Lower leg skin (tissue), 4 donors: ENCODE data around the gene AKAP9. TPM values are rescaled to one million over a fixed set of nuclear protein-coding genes. Genes with fewer than 3 reads are reported as not detected.

Source experiments
- DNase-seq, 2 donors: peaks; one replicate each; pipeline ENCODE4 v3.0.0-alpha.2; 2019; ENCODE audit warnings: low spot score in 2 of 2
- H3K4me3 ChIP-seq: fragments of 200-600 bp; sonication (generic); 2 replicates; pipeline ENCODE4 v1.5.1; 2017; ENCODE audit warnings: mild to moderate bottlenecking, low read depth; ENCODE audit not compliant: poor library complexity, severe bottlenecking
- CTCF ChIP-seq, 3 donors: fragments of 450-650 bp; IDR thresholded peaks; one replicate each; pipeline ENCODE4 v1.5.1; 2016; ENCODE audit warnings: antibody characterized with exemption in 3 of 3, mild to moderate bottlenecking in 3 of 3, moderate library complexity in 2 of 3
- POLR2A ChIP-seq, 2 donors: fragments of 450-650 bp; IDR thresholded peaks; one replicate each; pipeline ENCODE4 v1.6.1; 2016 to 2017; ENCODE audit warnings: antibody characterized with exemption in 2 of 2, mild to moderate bottlenecking in 1 of 2, moderate library complexity in 1 of 2
- WGBS, 2 donors: methylation state at CpG; one replicate each; pipeline ENCODE4 v1.1.5; 2018; 5-methylcytosine and 5-hydroxymethylcytosine counted together
- intact Hi-C: fragments of 100-400 bp; cut with DNase I; formaldehyde crosslinking; loops from one replicate; pipeline ENCODE4 v1.15.0; 2023; ENCODE audit warnings: low total_unique reads
- total RNA-seq, 4 donors: library from RNA; depleted of rRNA; stranded (reverse); fragments of >200 nt; gene quantifications; one replicate each; pipeline ENCODE4 v1.1.0, GENCODE V29; 2016

AKAP9 gene
- total RNA-seq, 4 donors from 2014 or later, result 52.9 to 74.8 (median 64.4) TPM

DNA sequence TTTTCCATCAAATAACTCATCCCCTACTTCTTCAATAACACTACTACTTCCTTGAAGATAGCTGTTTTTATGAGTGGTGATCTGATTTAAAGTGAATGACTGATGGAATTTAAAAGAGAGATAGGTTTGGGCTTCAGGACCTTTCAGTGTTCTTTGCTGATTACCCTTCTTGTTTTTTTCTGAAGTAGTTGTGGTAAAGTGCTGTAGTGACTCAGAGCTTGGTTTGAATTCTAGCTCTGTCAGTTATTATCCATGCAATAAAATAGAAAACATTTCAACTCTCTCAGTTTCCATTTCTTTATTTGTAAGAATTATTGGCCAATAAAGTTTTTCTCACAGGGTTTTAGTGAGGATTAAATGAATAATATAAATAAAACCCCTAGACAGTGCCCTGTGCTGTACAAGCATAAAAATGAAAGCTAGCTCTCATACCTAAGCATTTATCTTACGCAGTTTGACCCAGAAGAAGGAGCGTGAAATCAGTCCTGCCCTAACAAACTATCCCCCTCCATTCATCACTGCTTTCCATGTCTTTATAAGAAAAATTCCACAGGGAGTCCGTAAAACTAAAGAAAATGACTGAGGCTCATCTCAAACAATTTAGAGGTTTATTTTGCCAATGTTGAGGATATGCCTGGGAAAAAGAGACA, 25.1 kb upstream of the AKAP9 start:
- intact Hi-C loops, result no loop called here
- WGBS, 2 donors, result 85 to 95% methylated on average over 3 of the region's 3 CpGs
- no peak overlapping the region for H3K4me3 ChIP-seq
- DNase-seq, result no peak
- TF ChIP-seq CTCF (IDR thresholded peaks at IDR 0.05) (no peak), POLR2A (IDR thresholded peaks at IDR 0.05) (no peak)

DNA sequence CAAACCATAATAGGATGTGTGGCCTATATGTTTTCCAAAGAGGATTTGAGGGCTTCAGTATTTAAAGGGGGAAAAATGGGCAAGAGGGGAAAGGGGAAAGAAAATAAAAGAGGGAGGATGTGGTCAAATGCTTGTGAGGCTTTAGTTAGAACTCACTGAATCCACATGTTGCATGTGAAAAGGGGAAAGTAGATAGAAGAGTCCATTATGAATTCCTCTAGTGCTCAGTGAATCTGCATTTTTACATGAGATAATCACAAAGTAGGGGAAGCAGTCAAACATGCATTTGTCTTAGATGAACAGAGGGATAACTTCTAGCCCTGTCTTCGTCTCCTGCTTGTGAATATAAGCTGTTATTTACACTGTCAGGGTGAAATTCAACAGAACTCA, 24.6 kb upstream of the AKAP9 start:
- no peak overlapping the region for H3K4me3 ChIP-seq
- DNase-seq, result no peak
- intact Hi-C loops, result no loop called here
- TF ChIP-seq POLR2A (IDR thresholded peaks at IDR 0.05), result no peak
- TF ChIP-seq CTCF (IDR thresholded peaks at IDR 0.05), result no peak
- WGBS, 2 donors, result 73 to 89% methylated on average over 1 of the region's 1 CpG

DNA sequence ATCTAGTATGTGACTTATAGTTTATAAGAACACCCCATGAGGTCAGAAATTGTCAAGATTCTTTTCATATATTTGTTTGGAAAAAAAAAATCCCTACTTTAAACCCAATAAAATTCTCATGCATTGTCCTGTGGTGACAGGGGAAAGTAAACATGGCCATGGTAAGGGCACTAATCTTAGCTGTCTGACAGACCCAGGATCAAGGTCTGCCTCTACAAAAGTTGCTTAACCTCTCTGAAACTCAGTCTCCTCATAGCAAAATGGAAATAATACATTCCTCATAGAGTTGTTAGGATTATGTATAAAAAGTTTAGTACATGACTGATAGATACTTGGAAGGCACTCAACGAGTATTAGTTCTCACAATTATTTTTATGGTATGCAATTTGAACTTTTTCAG, 22.3 kb upstream of the AKAP9 start:
- H3K4me3 ChIP-seq, result no peak overlapping the region
- intact Hi-C loops, result no loop called here
- TF ChIP-seq CTCF (IDR thresholded peaks at IDR 0.05) (no peak), POLR2A (IDR thresholded peaks at IDR 0.05) (no peak)
- 49 to 50% methylated on average over 1 of the region's 1 CpG for WGBS, 2 donors
- DNase-seq, result no peak

DNA sequence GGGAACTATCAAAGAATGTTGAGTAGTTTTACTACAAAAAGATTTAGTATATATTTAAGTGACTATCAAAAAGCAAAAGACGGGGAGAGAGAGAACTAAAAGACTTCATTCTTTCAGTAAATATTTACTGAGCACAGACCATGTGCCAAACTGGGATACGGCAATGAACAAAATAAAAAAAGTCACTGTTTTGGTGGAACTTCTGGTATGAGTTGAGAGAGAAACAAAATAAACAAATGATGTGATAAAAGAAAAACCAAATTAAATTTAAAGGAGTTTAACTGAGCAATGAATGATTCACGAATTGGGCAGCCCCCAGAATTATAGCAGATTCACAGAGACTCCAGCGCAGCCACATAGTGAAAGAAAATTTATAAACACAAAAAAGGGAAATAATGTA, 17.8 kb upstream of the AKAP9 start:
- intact Hi-C loops, result no loop called here
- 70 to 71% methylated on average over 4 of the region's 4 CpGs for WGBS, 2 donors
- no peak overlapping the region for H3K4me3 ChIP-seq
- DNase-seq, result no peak
- no peak for TF ChIP-seq POLR2A (IDR thresholded peaks at IDR 0.05)
- TF ChIP-seq CTCF (IDR thresholded peaks at IDR 0.05), result no peak

- intact Hi-C loops, result no loop called here
- TF ChIP-seq CTCF (IDR thresholded peaks at IDR 0.05), result no peak
- no peak for TF ChIP-seq POLR2A (IDR thresholded peaks at IDR 0.05)
- DNase-seq, result no peak
- no peak overlapping the region for H3K4me3 ChIP-seq
- 70 to 75% methylated on average over 6 of the region's 6 CpGs for WGBS, 2 donors
These were observed 12.8 kb upstream of the AKAP9 start for GRCh38 chr7:91927912-91928311.

- no peak for DNase-seq
- no peak overlapping the region for H3K4me3 ChIP-seq
- intact Hi-C loops, result no loop called here
- WGBS, 2 donors, result 71 to 73% methylated on average over 3 of the region's 3 CpGs
- TF ChIP-seq POLR2A (IDR thresholded peaks at IDR 0.05) (no peak), CTCF (IDR thresholded peaks at IDR 0.05) (no peak)
These were observed 11.2 kb upstream of the AKAP9 start for GRCh38 chr7:91929463-91929862.
